Transverse colon (tissue), 4 donors: Measurements from ENCODE around the gene PHF5A. TPM values are rescaled to one million over a fixed set of nuclear protein-coding genes. Genes with fewer than 3 reads are reported as not detected.

Experiments used
- DNase-seq: peaks from one replicate; pipeline ENCODE4 v3.0.0-alpha.2; 2019
- H3K27ac ChIP-seq, 4 donors: fragments of 200-600 bp; sonication (generic); 2 replicates each; pipeline ENCODE4 v1.5.1; 2016 to 2018; ENCODE audit warnings: inconsistent platforms in 4 of 4
- H3K27me3 ChIP-seq: fragments of 200-600 bp; sonication (generic); 2 replicates; pipeline ENCODE4 v1.5.1; 2017; ENCODE audit warnings: inconsistent platforms
- H3K36me3 ChIP-seq, 4 donors: fragments of 200-600 bp; sonication (generic); 2 replicates each; pipeline ENCODE4 v1.5.1; 2017 to 2019; ENCODE audit warnings: inconsistent platforms in 4 of 4
- H3K4me1 ChIP-seq, 4 donors: fragments of 200-600 bp; sonication (generic); 2 replicates each; pipeline ENCODE4 v1.5.1; 2017 to 2020; ENCODE audit warnings: inconsistent platforms in 4 of 4
- H3K4me3 ChIP-seq, 4 donors: fragments of 200-600 bp; sonication (generic); 1 replicate in 1 of 4; 2 replicates in 3 of 4; pipeline versions ENCODE4 v1.5.1 to v1.6.1; 2017 to 2019; ENCODE audit warnings: inconsistent platforms in 4 of 4
- H3K9me3 ChIP-seq, 2 donors: fragments of 200-600 bp; sonication (generic); 2 replicates each; pipeline ENCODE4 v1.5.1; 2017 to 2019; ENCODE audit warnings: inconsistent platforms in 2 of 2
- EP300 ChIP-seq: sonication (generic); formaldehyde crosslinking; IDR thresholded peaks from one replicate; pipeline ENCODE4 v1.6.1; 2017; ENCODE audit warnings: antibody characterized with exemption, low read depth
- POLR2A ChIP-seq: fragments of 450-650 bp; IDR thresholded peaks from one replicate; pipeline ENCODE4 v1.6.1; 2016; ENCODE audit warnings: antibody characterized with exemption, mild to moderate bottlenecking, moderate library complexity
- POLR2AphosphoS5 ChIP-seq, 3 donors: sonication (generic); formaldehyde crosslinking; IDR thresholded peaks; one replicate each; pipeline ENCODE4 v1.6.1; 2016; ENCODE audit warnings: antibody characterized with exemption in 3 of 3
- WGBS, 2 donors: methylation state at CpG; one replicate each; pipeline ENCODE4 v1.1.5; 2018; ENCODE audit warnings: low coverage in 1 of 2; 5-methylcytosine and 5-hydroxymethylcytosine counted together
- in situ Hi-C, 4 donors: fragments of 200-750 bp; cut with MboI; loops; one replicate each; pipeline versions ENCODE4 v1.15.0 to v1.15.1; 2017; ENCODE audit warnings: low sequenced_read_pairs in 3 of 4, low pct_ligation_motif_present in 1 of 4, low pct_unique_long_range_greater_than_20kb in 1 of 4
- intact Hi-C: fragments of 100-400 bp; cut with DNase I; formaldehyde crosslinking; loops from one replicate; pipeline ENCODE4 v1.15.1; 2023; ENCODE audit warnings: low total_unique reads
- total RNA-seq, 4 donors: library from RNA; depleted of rRNA; stranded (reverse); fragments of >200 nt; gene quantifications; one replicate each; pipeline ENCODE4 v1.1.0, GENCODE V29; 2016
- TF ChIP-seq, protein P1 (sequence below), 5 experiments: fragments of 200-600 bp in 3 of 5; fragments of 450-650 bp in 2 of 5; sonication (generic) in 3 of 5; IDR thresholded peaks; 1 replicate in 2 of 5; 2 replicates in 3 of 5; pipeline ENCODE4 v1.5.1; 2016 to 2017; ENCODE audit warnings: antibody characterized with exemption in 5 of 5, inconsistent platforms in 3 of 5, mild to moderate bottlenecking in 2 of 5, moderate library complexity in 1 of 5

Gene PHF5A
- total RNA-seq, 4 donors from 2014 or later: 3.0 to 33.9 (median 25.0) TPM

DNA sequence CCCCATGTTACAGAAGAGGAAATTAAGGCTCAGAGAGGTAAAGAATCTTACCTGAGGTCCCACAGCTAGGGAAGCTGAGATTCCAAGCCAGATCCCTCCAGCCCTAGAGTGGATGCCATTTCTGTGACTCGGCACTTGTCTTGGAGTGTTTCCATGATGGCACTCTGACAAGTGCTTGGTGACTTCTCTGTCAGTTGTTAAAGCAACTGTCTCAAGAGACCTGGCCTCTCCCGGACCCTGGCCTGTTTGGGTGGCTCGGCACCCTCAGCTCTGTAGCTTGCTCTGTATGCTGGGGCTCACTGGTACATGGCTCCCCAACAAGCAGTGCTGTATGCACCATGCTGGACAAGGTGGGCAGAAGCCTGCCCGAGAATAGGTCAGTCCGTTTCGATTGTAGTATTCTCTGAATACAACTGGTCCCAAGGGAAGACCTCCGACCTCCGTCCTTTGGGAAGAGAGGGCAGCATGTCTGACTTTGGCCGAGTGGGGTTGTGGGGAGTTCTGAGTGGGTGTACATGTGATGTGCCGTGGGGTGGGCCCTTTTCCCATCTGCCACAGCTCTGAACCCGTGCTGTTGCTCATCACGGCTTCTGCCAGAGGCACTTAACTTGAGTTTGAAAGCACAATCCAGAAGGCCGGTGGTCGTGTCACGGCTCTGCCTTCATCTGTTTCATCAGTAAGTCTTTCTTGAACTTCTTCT is 12.8 kb upstream of the PHF5A start:
- no peaks in the 10 kb centered on the region for H3K36me3 ChIP-seq
- H3K4me3 ChIP-seq: no peak overlapping the region
- H3K27ac ChIP-seq: peak overlapping the region; percentile 69 to 77 (median 72)
- 60 to 89% methylated on average over 1 to 15 of the region's 15 CpGs for WGBS, 2 donors
- H3K9me3 ChIP-seq: no peaks in the 10 kb centered on the region
- intact Hi-C loops: no loop called here
- in situ Hi-C loops: no loop called here
- no peaks in the 10 kb centered on the region for H3K27me3 ChIP-seq
- no peak for DNase-seq
- TF ChIP-seq POLR2AphosphoS5 (IDR thresholded peaks at IDR 0.05): no peak
- no peak for TF ChIP-seq POLR2A
- TF ChIP-seq, protein P1, sequence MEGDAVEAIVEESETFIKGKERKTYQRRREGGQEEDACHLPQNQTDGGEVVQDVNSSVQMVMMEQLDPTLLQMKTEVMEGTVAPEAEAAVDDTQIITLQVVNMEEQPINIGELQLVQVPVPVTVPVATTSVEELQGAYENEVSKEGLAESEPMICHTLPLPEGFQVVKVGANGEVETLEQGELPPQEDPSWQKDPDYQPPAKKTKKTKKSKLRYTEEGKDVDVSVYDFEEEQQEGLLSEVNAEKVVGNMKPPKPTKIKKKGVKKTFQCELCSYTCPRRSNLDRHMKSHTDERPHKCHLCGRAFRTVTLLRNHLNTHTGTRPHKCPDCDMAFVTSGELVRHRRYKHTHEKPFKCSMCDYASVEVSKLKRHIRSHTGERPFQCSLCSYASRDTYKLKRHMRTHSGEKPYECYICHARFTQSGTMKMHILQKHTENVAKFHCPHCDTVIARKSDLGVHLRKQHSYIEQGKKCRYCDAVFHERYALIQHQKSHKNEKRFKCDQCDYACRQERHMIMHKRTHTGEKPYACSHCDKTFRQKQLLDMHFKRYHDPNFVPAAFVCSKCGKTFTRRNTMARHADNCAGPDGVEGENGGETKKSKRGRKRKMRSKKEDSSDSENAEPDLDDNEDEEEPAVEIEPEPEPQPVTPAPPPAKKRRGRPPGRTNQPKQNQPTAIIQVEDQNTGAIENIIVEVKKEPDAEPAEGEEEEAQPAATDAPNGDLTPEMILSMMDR (IDR thresholded peaks at IDR 0.05): no peak
- TF ChIP-seq EP300: no peak
- H3K4me1 ChIP-seq: peaks cover 16 to 74% (median 47%) of the 10 kb centered on the region in 4 donors

- intact Hi-C loops: no loop called here
- no peaks in the 10 kb centered on the region for H3K27me3 ChIP-seq
- no peaks in the 10 kb centered on the region for H3K36me3 ChIP-seq
- in situ Hi-C loops: no loop called here
- peaks cover 16 to 64% (median 41%) of the 10 kb centered on the region in 4 donors for H3K4me1 ChIP-seq
- H3K9me3 ChIP-seq: no peaks in the 10 kb centered on the region
- no peak for DNase-seq
- H3K4me3 ChIP-seq: no peak overlapping the region
- no peak for TF ChIP-seq EP300
- TF ChIP-seq, protein P1 (IDR thresholded peaks at IDR 0.05): no peak
- no peak for TF ChIP-seq POLR2AphosphoS5 (IDR thresholded peaks at IDR 0.05)
- TF ChIP-seq POLR2A: no peak
- peak overlapping the region; percentile 69 to 77 (median 72) for H3K27ac ChIP-seq
- 51 to 57% methylated on average over 3 to 7 of the region's 7 CpGs for WGBS, 2 donors
Measured at GRCh38 chr22:41480397-41480735, 11.9 kb upstream of the PHF5A start.

- no peaks in the 10 kb centered on the region for H3K27me3 ChIP-seq
- H3K4me1 ChIP-seq: peaks cover 16 to 59% (median 41%) of the 10 kb centered on the region in 4 donors
- no peaks in the 10 kb centered on the region for H3K9me3 ChIP-seq
- in situ Hi-C loops: no loop called here
- TF ChIP-seq EP300: no peak
- TF ChIP-seq POLR2AphosphoS5 (IDR thresholded peaks at IDR 0.05): no peak
- TF ChIP-seq, protein P1 (IDR thresholded peaks at IDR 0.05): no peak
- TF ChIP-seq POLR2A: no peak
- WGBS, 2 donors: 40 to 76% methylated on average over 1 to 6 of the region's 6 CpGs
- intact Hi-C loops: no loop called here
- H3K4me3 ChIP-seq: no peak overlapping the region
- no peak for DNase-seq
- H3K27ac ChIP-seq: peak overlapping the region; percentile 69 to 77 (median 72)
- no peaks in the 10 kb centered on the region for H3K36me3 ChIP-seq
Measured at GRCh38 chr22:41479671-41480396, 11.3 kb upstream of the PHF5A start.

DNA sequence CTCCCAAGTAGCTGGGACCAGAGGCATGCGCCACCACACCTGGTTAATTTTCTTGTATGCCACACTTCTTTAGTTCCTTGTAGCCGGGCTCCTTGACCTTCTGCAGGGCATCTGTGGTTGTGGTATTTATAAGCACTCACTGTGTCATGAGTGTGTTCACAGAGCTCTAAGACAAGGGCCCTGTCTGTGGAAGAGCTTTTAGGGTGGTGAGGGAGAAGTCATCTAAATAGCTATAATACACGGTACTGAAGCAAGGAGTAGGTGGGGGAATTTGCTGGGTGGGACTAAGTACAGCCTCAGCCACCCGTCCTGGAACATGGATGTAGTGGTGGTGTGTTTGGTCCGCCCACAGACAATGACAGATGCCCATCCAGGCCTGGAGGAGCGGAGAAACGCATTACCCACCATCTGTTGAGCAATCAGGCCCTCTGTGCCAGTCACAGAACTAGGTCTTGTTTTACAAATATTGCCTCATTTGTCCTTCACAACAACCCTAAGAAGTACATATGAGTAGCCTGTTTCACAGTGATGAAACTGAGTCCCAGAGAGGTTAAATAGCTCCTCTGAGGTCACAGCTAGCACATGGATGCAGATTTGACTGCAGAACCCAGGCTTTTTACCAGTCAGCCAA is 10.5 kb upstream of the PHF5A start:
- Histone ChIP-seq H3K27ac (peak overlapping the region; percentile 69 to 77 (median 72)), H3K36me3 (no peaks in the 10 kb centered on the region), H3K27me3 (no peaks in the 10 kb centered on the region), H3K9me3 (no peaks in the 10 kb centered on the region), H3K4me1 (peaks cover 16 to 51% (median 38%) of the 10 kb centered on the region in 4 donors), H3K4me3 (no peak overlapping the region)
- TF ChIP-seq EP300: no peak
- TF ChIP-seq POLR2A: no peak
- TF ChIP-seq, protein P1 (IDR thresholded peaks at IDR 0.05): no peak
- in situ Hi-C loops (no loop called here), intact Hi-C loops (no loop called here)
- WGBS, 2 donors: 70 to 84% methylated on average over 6 to 7 of the region's 7 CpGs
- DNase-seq: no peak
